Sigmoid colon (tissue), 7 donors: Measurements from ENCODE around the gene ERVH48-1. TPM values are rescaled to one million over a fixed set of nuclear protein-coding genes. Genes with fewer than 3 reads are reported as not detected.
A peak's percentile ranks its signal among the peaks of the same experiment; 100 is the strongest.

Experiments used
- DNase-seq: peaks from one replicate; pipeline ENCODE4 v3.0.0-alpha.2; 2019
- H3K27ac ChIP-seq, 4 donors: fragments of 200-600 bp; sonication (generic); one replicate each; pipeline ENCODE4 v1.5.1; 2016 to 2019; ENCODE audit warnings: mild to moderate bottlenecking in 1 of 4
- H3K27me3 ChIP-seq, 3 donors: fragments of 200-600 bp; sonication (generic); one replicate each; pipeline ENCODE4 v1.5.1; 2019; ENCODE audit warnings: mild to moderate bottlenecking in 1 of 3
- H3K36me3 ChIP-seq, 4 donors: fragments of 200-600 bp; sonication (generic); one replicate each; pipeline ENCODE4 v1.5.1; 2016 to 2019
- H3K4me1 ChIP-seq, 4 donors: fragments of 200-600 bp; sonication (generic); one replicate each; pipeline ENCODE4 v1.5.1; 2017 to 2019
- H3K4me3 ChIP-seq, 4 donors: fragments of 200-600 bp; sonication (generic); one replicate each; pipeline ENCODE4 v1.5.1; 2017 to 2019; ENCODE audit warnings: mild to moderate bottlenecking in 2 of 4, moderate library complexity in 1 of 4
- H3K9me3 ChIP-seq, 4 donors: fragments of 200-600 bp in 3 of 4; sonication (generic) in 3 of 4; one replicate each; pipeline versions ENCODE4 v1.5.1 to v1.6.1; 2013 to 2019
- CTCF ChIP-seq, 4 experiments: fragments of 450-650 bp in 3 of 4; fragments of 200-600 bp in 1 of 4; IDR thresholded peaks; one replicate each; pipeline ENCODE4 v1.5.1; 2016 to 2019; ENCODE audit warnings: antibody characterized with exemption in 4 of 4, mild to moderate bottlenecking in 3 of 4, moderate library complexity in 2 of 4
- EP300 ChIP-seq, 4 donors: sonication (generic); formaldehyde crosslinking; IDR thresholded peaks; one replicate each; pipeline ENCODE4 v1.6.1; 2017; ENCODE audit warnings: antibody characterized with exemption in 4 of 4
- POLR2A ChIP-seq, 2 donors: fragments of 450-650 bp; IDR thresholded peaks; one replicate each; pipeline ENCODE4 v1.6.1; 2016; ENCODE audit warnings: antibody characterized with exemption in 2 of 2, mild to moderate bottlenecking in 2 of 2, moderate library complexity in 2 of 2
- POLR2AphosphoS5 ChIP-seq, 4 donors: sonication (generic); formaldehyde crosslinking; IDR thresholded peaks; one replicate each; pipeline ENCODE4 v1.6.1; 2017; ENCODE audit warnings: antibody characterized with exemption in 4 of 4
- WGBS, 2 donors: extraction: QIAGEN DNeasy Blood & Tissue Kit; methylation state at CpG; one replicate each; pipeline ENCODE4 v1.1.7; 2013; 5-methylcytosine and 5-hydroxymethylcytosine counted together
- intact Hi-C: fragments of 100-400 bp; cut with DNase I; formaldehyde crosslinking; loops from one replicate; pipeline ENCODE4 v1.15.1; 2023
- polyA plus RNA-seq, 3 donors: library from polyadenylated mRNA; stranded (reverse); fragments of 200-250 nt; gene quantifications; one replicate each; pipeline ENCODE4 v1.2.3, GENCODE V29; 2013
- total RNA-seq, 4 donors: library from RNA; depleted of rRNA; stranded (reverse); fragments of >200 nt; gene quantifications; one replicate each; pipeline ENCODE4 v1.1.0, GENCODE V29; 2016
- donor health status: healthy with polysubstance abuse.
- donor health status: Bipolar disorder and iron deficiency.
- donor health status: healthy.

The ERVH48-1 gene
- total and polyA plus RNA-seq, 7 donors, result 0.07 TPM; not detected in 6

- no peak for TF ChIP-seq POLR2AphosphoS5 (IDR thresholded peaks at IDR 0.05)
- TF ChIP-seq CTCF (IDR thresholded peaks at IDR 0.05), result no peak
- no peak for TF ChIP-seq POLR2A (IDR thresholded peaks at IDR 0.05)
- TF ChIP-seq EP300 (IDR thresholded peaks at IDR 0.05), result no peak
- H3K36me3 ChIP-seq, result no peaks in the 10 kb centered on the region
- H3K9me3 ChIP-seq, result no peaks in the 10 kb centered on the region
- no peaks in the 10 kb centered on the region for H3K27me3 ChIP-seq
- peaks cover 0 to 14% (median 9%) of the 10 kb centered on the region in 4 donors for H3K4me1 ChIP-seq
- intact Hi-C loops, result no loop called here
- WGBS, 2 donors, result 95% methylated on average over 6 of the region's 6 CpGs
- H3K27ac ChIP-seq, result no peak overlapping the region
- H3K4me3 ChIP-seq, result peak overlapping the region in 1 of 4 donors; percentile 14
- no peak for DNase-seq
These were observed 1.0 kb downstream of the ERVH48-1 start for GRCh38 chr21:42924433-42924751.

DNA sequence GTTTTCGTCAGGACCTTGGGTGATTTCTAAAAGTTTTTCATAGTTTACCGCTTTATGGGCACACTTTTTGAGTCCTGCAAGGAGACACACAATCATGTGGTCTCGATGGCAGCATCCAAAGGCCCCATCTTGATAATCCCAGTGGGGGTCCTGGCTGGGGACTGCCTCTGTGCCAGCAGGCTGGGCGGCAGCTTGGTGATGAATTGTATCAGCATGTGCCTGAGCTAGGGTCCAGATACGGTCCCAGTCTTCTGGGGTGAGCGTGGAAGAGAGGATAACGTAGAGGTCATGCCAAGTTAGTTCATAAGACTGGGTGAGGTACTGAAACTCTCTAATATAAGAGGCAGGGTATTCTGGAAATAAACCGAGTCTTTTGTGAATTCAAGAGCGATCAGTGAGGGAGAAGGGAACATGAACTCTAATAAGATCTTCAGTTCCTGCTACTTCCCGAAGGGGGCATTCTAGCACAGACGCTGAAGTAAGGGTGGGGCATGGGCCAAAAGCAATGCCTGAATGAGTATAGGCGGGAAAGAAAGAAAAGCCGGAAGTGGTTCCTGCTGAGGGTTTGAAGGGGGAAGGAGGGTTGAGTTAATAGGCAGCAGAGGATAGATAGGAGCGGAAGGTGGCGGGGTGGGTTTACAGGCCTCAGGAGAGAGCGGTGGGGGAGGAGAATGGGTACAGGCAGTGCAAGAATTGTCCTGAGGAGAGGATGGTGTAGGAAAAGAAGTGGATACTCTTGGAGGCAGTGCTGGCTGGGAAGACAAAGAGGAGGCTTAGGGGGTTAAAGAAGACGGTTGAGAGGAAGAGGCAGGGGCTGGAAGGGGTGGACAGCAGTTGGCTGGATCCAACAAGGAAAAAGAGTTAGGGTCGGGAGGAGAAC, 1.6 kb downstream of the ERVH48-1 start:
- 21 to 30% methylated on average over 18 of the region's 18 CpGs for WGBS, 2 donors

GRCh38 chr21:42922918-42923317, 2.5 kb downstream of the ERVH48-1 start:
- WGBS, 2 donors, result 88 to 93% methylated on average over 18 of the region's 18 CpGs
- no peak for DNase-seq
- Histone ChIP-seq H3K4me3 (no peak overlapping the region), H3K9me3 (no peaks in the 10 kb centered on the region), H3K27ac (no peak overlapping the region), H3K27me3 (no peaks in the 10 kb centered on the region), H3K4me1 (peaks cover 0 to 14% (median 9%) of the 10 kb centered on the region in 4 donors), H3K36me3 (no peaks in the 10 kb centered on the region)
- intact Hi-C loops, result no loop called here
- TF ChIP-seq POLR2A (IDR thresholded peaks at IDR 0.05) (no peak), POLR2AphosphoS5 (IDR thresholded peaks at IDR 0.05) (no peak), CTCF (IDR thresholded peaks at IDR 0.05) (no peak)

More for the DNA sequence above, 1.6 kb downstream of the ERVH48-1 start:
- TF ChIP-seq POLR2A (IDR thresholded peaks at IDR 0.05), result no peak
- TF ChIP-seq CTCF (IDR thresholded peaks at IDR 0.05), result peak; percentile 75 to 94 (median 88)
- peak; percentile 39 to 60 (median 52) for TF ChIP-seq POLR2AphosphoS5 (IDR thresholded peaks at IDR 0.05)
- Histone ChIP-seq H3K27ac (no peak overlapping the region), H3K4me1 (peaks cover 0 to 14% (median 9%) of the 10 kb centered on the region in 4 donors), H3K27me3 (no peaks in the 10 kb centered on the region), H3K36me3 (no peaks in the 10 kb centered on the region), H3K9me3 (no peaks in the 10 kb centered on the region), H3K4me3 (peak overlapping the region in 2 of 4 donors; percentile 14 to 24)
- intact Hi-C loops, result no loop called here
- DNase-seq, result peak; percentile 90

DNA sequence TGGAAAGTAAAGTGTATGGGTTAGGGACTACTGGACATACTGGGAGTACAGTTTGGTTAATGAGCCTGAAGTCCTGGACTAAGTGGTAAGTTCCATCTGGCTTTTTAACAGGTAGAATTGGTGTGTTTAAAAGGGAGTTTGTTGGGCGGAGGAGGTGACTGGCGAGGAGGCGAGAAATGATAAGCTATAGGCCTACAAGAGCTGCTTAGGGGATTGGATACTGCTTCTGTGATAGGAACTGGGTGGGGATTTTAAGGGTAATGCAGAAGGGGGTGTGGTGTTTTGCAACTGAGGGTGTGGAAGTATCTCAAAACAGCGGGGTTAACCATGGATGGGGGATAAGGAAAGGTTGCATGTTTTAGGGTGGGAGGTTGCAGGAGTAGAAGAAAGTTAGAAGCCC, 3.5 kb downstream of the ERVH48-1 start:
- no peak for DNase-seq
- TF ChIP-seq POLR2AphosphoS5 (IDR thresholded peaks at IDR 0.05), result no peak
- 62 to 84% methylated on average over 4 of the region's 4 CpGs for WGBS, 2 donors
- H3K4me3 ChIP-seq, result no peak overlapping the region
- no peak overlapping the region for H3K27ac ChIP-seq
- H3K27me3 ChIP-seq, result no peaks in the 10 kb centered on the region
- H3K4me1 ChIP-seq, result peaks cover 0 to 14% (median 9%) of the 10 kb centered on the region in 4 donors
- intact Hi-C loops, result no loop called here
- no peaks in the 10 kb centered on the region for H3K36me3 ChIP-seq
- no peaks in the 10 kb centered on the region for H3K9me3 ChIP-seq

GRCh38 chr21:42918291-42918690, 7.1 kb downstream of the ERVH48-1 start:
- 96% methylated on average over 6 of the region's 6 CpGs for WGBS, 2 donors
- H3K4me3 ChIP-seq, result no peak overlapping the region
- H3K27ac ChIP-seq, result no peak overlapping the region
- no peaks in the 10 kb centered on the region for H3K27me3 ChIP-seq
- no peak for TF ChIP-seq CTCF (IDR thresholded peaks at IDR 0.05)
- no peak for TF ChIP-seq EP300 (IDR thresholded peaks at IDR 0.05)
- no peak for TF ChIP-seq POLR2AphosphoS5 (IDR thresholded peaks at IDR 0.05)
- no peak for TF ChIP-seq POLR2A (IDR thresholded peaks at IDR 0.05)
- intact Hi-C loops, result loop anchor here (10.0 kb wide), 1 partner anchor 47 kb away; no protein-coding TSS in a partner anchor
- no peaks in the 10 kb centered on the region for H3K36me3 ChIP-seq
- peaks cover 0 to 4% (median 0%) of the 10 kb centered on the region in 4 donors for H3K4me1 ChIP-seq
- DNase-seq, result no peak
- no peaks in the 10 kb centered on the region for H3K9me3 ChIP-seq
